Heart right ventricle (tissue), 16 donors: ENCODE data around the gene SKA1. TPM values are rescaled to one million over a fixed set of nuclear protein-coding genes. Genes with fewer than 3 reads are reported as not detected.
A peak's percentile ranks its signal among the peaks of the same experiment; 100 is the strongest.

Experiments
- ATAC-seq, 8 donors: fragments of 200-7000 bp; cut with Tn5 transposase; one replicate each; pipeline ENCODE4 v1.9.1; 2020; ENCODE audit warnings: mild to moderate bottlenecking in 8 of 8, moderate library complexity in 8 of 8, moderate number of reproducible peaks in 1 of 8
- DNase-seq, 2 donors: peaks; one replicate each; pipeline ENCODE4 v3.0.0-alpha.2; 2020
- H3K27ac ChIP-seq, 10 donors: fragments of 200-600 bp; sonication (generic) in 2 of 10; one replicate each; pipeline versions ENCODE4 v1.5.0 to v1.8.0; 2020 to 2022; ENCODE audit warnings: mild to moderate bottlenecking in 3 of 10
- H3K27me3 ChIP-seq, 7 donors: fragments of 200-600 bp; one replicate each; pipeline ENCODE4 v1.8.0; 2021 to 2022; ENCODE audit warnings: mild to moderate bottlenecking in 2 of 7
- H3K36me3 ChIP-seq, 9 donors: fragments of 200-600 bp; sonication (generic) in 1 of 9; one replicate each; pipeline versions ENCODE4 v1.5.0 to v1.8.0; 2020 to 2022; ENCODE audit warnings: mild to moderate bottlenecking in 2 of 9
- H3K4me1 ChIP-seq, 9 donors: fragments of 200-600 bp; sonication (generic) in 1 of 9; one replicate each; pipeline versions ENCODE4 v1.5.0 to v1.8.0; 2020 to 2022; ENCODE audit warnings: mild to moderate bottlenecking in 4 of 9
- H3K4me3 ChIP-seq, 10 donors: fragments of 200-600 bp; sonication (generic) in 2 of 10; one replicate each; pipeline versions ENCODE4 v1.5.0 to v1.8.0; 2020 to 2022; ENCODE audit warnings: mild to moderate bottlenecking in 7 of 10, moderate library complexity in 2 of 10
- H3K9me3 ChIP-seq, 11 donors: fragments of 200-600 bp in 10 of 11; sonication (generic) in 2 of 11; one replicate each; pipeline versions ENCODE4 v1.5.0 to v1.8.0; 2013 to 2022; ENCODE audit warnings: mild to moderate bottlenecking in 2 of 11, control low read depth in 1 of 11, moderate library complexity in 1 of 11
- WGBS, 2 donors: extraction: QIAGEN DNeasy Blood & Tissue Kit; methylation state at CpG; one replicate each; pipeline ENCODE4 v1.1.7; 2013; ENCODE audit warnings: inconsistent platforms in 1 of 2; 5-methylcytosine and 5-hydroxymethylcytosine counted together
- intact Hi-C, 10 donors: fragments of 100-400 bp; cut with DNase I; formaldehyde crosslinking; loops; one replicate each; pipeline versions ENCODE4 v1.11.1 to v1.14.2; 2022
- polyA plus RNA-seq, 2 donors: library from polyadenylated mRNA; stranded (reverse); fragments of 200-250 nt; gene quantifications; one replicate each; pipeline ENCODE4 v1.2.3, GENCODE V29; 2013
- total RNA-seq, 10 donors: library from RNA; stranded (reverse); fragmentation: NEBNext Ultra II Directional in 3 of 10; extraction: Animal tissue kit (Norgen Biotek cat#: 25700) in 3 of 10; gene quantifications; one replicate each; pipeline versions ENCODE4 v1.2.1 to v1.2.4, GENCODE V29; 2021 to 2023
- TF ChIP-seq, protein P1 (sequence below), 9 donors: fragments of 200-600 bp; sonication (generic) in 2 of 9; IDR thresholded peaks; one replicate each; pipeline versions ENCODE4 v1.5.0 to v1.8.0; 2021 to 2022; ENCODE audit warnings: antibody characterized with exemption in 9 of 9, mild to moderate bottlenecking in 5 of 9, moderate library complexity in 1 of 9
- donor health status: Arrhythmogenic right ventricular cardiomyopathy.
- donor health status: ischemic (EF 13 %, LVEDD 7.1; RV severe dilation, severe dysfunction).
- donor health status: healthy with polysubstance abuse.
- donor health status: DM: no; HTN: yes; CAD: no.
- donor health status: DM: no; HTN: no; CAD: no.
- donor health status: ischemic (EF 25% LVEDD 6.9; RV normal size, moderate dysfunction).
- donor health status: ischemic (EF 25% LVEDD 5.7; RV mildly dilated, moderate dysfunction).
- donor health status: healthy.
- donor health status: DM: yes; HTN: yes; CAD: no.
- donor health status: Ischemic cardiomyopathy.
- donor health status: ischemic (EF 35%, LVEDD 5.7; RV mildly dilated, moderate dysfunction).
- donor health status: nonischemic (EF 11% LVEDD 7.7; RV severe dilation, severe dysfunction).
- donor health status: DM: yes; HTN: yes; CAD: no.
- donor health status: PGD.
- donor health status: ischemic (EF 29% LVEDD 5.4; RV normal size, mild dysfunction).
- donor health status: nonischemic (EF 23%, LVEDD 6.1; RV moderate dilation, normal function).

The SKA1 gene
- total and polyA plus RNA-seq, 12 donors = 0.12 to 1.9 (median 0.29) TPM

DNA sequence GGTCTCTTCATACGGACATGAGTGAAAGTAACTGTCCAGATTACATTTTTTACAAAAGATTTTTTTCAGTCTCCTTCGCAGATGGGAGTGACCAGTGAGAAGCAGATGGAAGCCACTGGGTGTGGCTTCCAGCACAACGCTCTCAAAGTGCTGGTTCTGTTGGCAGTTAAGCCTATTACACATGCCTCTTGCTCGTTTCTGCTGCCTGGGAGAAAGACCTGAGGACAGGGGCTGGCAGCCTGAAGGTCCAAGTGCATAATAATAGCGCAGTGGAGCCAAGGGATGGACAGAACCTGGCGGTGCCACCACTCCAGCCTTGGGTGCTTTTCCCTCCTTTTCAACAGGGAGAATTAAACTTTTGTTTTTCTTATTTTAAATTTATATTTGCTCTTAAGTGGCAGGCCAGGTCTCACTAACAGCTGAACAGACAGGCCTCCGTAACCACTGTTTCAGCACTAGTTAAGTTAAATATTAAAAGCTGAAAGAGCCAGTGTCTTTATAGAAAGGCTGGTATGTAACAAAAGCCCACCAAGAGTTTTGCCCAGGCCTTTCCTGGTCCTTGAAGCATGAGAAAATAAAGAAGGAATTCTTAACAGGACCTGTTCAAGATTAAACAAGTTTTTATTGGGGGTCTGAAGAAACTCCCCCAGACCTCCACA, 1.2 kb upstream of the SKA1 start:
- DNase-seq (no peak), ATAC-seq (peak in 2 of 8 donors; percentile 12 to 25)
- intact Hi-C loops = loop anchor here in 6 of 10 donors (5.0 to 10.0 kb wide), 3 partner anchors 86 to 109 kb away; partner anchors contain the start of genes CXXC1 (in 4 of the 6), MBD1 (in 3 of the 6) and CFAP53 (in 2 of the 6)
- 80% methylated on average over 7 of the region's 7 CpGs for WGBS, 2 donors
- TF ChIP-seq, protein P1, sequence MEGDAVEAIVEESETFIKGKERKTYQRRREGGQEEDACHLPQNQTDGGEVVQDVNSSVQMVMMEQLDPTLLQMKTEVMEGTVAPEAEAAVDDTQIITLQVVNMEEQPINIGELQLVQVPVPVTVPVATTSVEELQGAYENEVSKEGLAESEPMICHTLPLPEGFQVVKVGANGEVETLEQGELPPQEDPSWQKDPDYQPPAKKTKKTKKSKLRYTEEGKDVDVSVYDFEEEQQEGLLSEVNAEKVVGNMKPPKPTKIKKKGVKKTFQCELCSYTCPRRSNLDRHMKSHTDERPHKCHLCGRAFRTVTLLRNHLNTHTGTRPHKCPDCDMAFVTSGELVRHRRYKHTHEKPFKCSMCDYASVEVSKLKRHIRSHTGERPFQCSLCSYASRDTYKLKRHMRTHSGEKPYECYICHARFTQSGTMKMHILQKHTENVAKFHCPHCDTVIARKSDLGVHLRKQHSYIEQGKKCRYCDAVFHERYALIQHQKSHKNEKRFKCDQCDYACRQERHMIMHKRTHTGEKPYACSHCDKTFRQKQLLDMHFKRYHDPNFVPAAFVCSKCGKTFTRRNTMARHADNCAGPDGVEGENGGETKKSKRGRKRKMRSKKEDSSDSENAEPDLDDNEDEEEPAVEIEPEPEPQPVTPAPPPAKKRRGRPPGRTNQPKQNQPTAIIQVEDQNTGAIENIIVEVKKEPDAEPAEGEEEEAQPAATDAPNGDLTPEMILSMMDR (IDR thresholded peaks at IDR 0.05) = no peak
- H3K27me3 ChIP-seq = no peaks in the 10 kb centered on the region
- peak overlapping the region in 4 of 10 donors; percentile 33 to 70 (median 58) for H3K4me3 ChIP-seq
- peaks cover 0 to 14% (median 8%) of the 10 kb centered on the region in 9 donors for H3K4me1 ChIP-seq
- H3K27ac ChIP-seq = peak overlapping the region in 7 of 10 donors; percentile 72 to 88 (median 85)
- H3K36me3 ChIP-seq = no peaks in the 10 kb centered on the region
- H3K9me3 ChIP-seq = peaks cover 0 to 20% (median 11%) of the 10 kb centered on the region in 11 donors

DNA sequence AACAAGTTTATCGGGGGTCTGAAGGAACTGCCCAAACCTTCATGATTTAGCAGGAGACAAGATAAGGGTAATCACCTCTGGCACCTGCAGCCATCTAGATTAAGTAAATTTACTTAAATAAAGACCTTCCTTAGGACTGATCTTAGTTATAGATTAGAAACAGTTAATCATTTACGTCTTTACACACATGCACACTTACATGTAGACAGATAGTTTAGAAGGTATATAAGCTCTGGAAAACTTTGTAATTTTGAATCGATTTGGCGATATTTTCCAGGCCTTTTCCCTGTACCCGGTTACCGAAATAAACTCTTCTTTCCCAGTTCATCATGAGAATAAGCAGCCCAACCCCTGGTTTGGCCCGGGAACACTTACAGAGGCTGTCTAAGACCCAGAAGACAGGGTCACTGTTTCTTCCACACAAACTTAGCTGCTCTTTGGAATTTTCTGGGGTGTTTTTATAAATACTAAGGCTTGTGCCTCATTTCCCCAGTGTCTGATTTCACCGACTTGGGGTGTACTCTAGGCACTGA, 560 bp upstream of the SKA1 start:
- peak overlapping the region; percentile 27 to 70 (median 57) for H3K4me3 ChIP-seq
- H3K27ac ChIP-seq = peak overlapping the region in 9 of 10 donors; percentile 71 to 88 (median 83)
- H3K9me3 ChIP-seq = peaks cover 0 to 15% (median 9%) of the 10 kb centered on the region in 11 donors
- intact Hi-C loops = loop anchor here in 6 of 10 donors (5.0 to 10.0 kb wide), 3 partner anchors 87 to 109 kb away; partner anchors contain the start of genes CXXC1 (in 4 of the 6), MBD1 (in 3 of the 6) and CFAP53 (in 2 of the 6)
- H3K27me3 ChIP-seq = no peaks in the 10 kb centered on the region
- H3K4me1 ChIP-seq = peaks cover 0 to 14% (median 8%) of the 10 kb centered on the region in 9 donors
- no peak for DNase-seq
- WGBS, 2 donors = 75 to 76% methylated on average over 8 of the region's 8 CpGs
- TF ChIP-seq, protein P1 (IDR thresholded peaks at IDR 0.05) = no peak
- ATAC-seq = peak in 4 of 8 donors; percentile 3 to 13 (median 10)
- no peaks in the 10 kb centered on the region for H3K36me3 ChIP-seq

DNA sequence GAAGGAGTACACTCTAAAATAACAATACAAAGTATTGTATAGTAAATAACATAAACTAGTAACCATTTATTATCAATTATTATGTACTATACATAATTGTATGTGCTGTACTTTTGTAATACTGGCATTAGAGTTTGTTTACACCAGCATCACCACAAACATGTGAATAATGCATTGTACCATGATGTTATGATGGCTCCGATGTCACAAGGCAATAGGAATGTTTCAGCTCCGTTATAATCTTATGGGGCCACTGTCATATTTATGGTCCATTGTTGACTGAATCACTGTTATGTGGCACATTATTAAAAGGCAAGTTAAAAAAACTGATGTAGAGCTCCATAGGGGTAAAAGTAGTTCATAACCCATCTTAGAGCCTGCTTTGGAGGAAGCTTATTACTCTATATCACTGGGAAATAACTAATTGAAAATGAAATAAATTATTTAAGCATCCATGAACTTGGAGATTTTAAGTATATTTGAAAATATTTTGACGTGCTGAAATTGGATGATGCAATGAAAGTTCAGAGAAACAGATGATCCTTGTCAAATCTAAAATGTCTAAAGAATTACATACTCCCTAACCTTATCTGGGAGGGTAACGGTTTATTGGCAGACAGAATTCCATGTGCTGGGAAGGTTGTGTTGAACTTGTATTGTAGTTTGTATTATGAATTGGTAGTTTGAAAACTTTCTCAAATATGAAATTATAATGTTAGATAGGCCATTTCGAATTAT, 2.4 kb downstream of the SKA1 start:
- Histone ChIP-seq H3K36me3 (peaks cover 0 to 11% (median 0%) of the 10 kb centered on the region in 9 donors), H3K4me3 (no peak overlapping the region), H3K27me3 (no peaks in the 10 kb centered on the region), H3K4me1 (peaks cover 0 to 14% (median 8%) of the 10 kb centered on the region in 9 donors), H3K9me3 (no peaks in the 10 kb centered on the region), H3K27ac (no peak overlapping the region)
- ATAC-seq (no peak), DNase-seq (no peak)
- intact Hi-C loops = loop anchor here in 6 of 10 donors (5.0 to 10.0 kb wide), 3 partner anchors 92 to 1185 kb away; partner anchors contain the start of genes CXXC1 (in 3 of the 6), MBD1 (in 3 of the 6) and CFAP53 (in 2 of the 6)
- WGBS, 2 donors = 67 to 79% methylated on average over 5 of the region's 5 CpGs
- TF ChIP-seq, protein P1 (IDR thresholded peaks at IDR 0.05) = no peak

DNA sequence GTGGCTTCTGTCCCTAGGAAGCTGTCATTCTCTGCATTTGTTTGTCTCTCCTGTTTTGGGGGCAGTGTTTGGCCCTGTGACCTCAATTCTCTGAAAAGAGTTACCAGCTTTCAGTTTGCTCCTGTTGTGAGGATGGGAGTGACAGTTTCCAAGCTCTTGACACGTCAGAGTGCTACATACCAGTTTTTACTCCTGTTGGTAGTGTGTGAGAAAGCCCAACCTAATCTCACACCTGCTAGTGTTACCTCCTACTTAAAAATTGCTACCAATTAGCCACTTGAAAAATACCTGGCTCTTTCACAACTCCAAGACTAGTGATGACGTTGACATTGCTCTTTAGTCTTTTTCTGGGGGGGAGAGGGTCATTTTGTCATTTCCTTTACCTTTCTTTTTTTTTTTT, 14.1 kb downstream of the SKA1 start:
- ATAC-seq (no peak), DNase-seq (no peak)
- Histone ChIP-seq H3K9me3 (no peaks in the 10 kb centered on the region), H3K27ac (no peak overlapping the region), H3K36me3 (peaks cover 0 to 17% (median 0%) of the 10 kb centered on the region in 9 donors), H3K27me3 (no peaks in the 10 kb centered on the region), H3K4me1 (no peaks in the 10 kb centered on the region), H3K4me3 (no peak overlapping the region)
- WGBS, 2 donors = 61 to 73% methylated on average over 2 of the region's 2 CpGs
- TF ChIP-seq, protein P1 (IDR thresholded peaks at IDR 0.05) = no peak
- intact Hi-C loops = no loop called here
